AG08395 (cell line): ENCODE data around the gene ZMYND12.

Experiments
- DNase-seq: peaks from one replicate; pipeline ENCODE4 v3.0.0; 2012; ENCODE audit warnings: mixed read lengths, low spot score

ZMYND12 gene

DNA sequence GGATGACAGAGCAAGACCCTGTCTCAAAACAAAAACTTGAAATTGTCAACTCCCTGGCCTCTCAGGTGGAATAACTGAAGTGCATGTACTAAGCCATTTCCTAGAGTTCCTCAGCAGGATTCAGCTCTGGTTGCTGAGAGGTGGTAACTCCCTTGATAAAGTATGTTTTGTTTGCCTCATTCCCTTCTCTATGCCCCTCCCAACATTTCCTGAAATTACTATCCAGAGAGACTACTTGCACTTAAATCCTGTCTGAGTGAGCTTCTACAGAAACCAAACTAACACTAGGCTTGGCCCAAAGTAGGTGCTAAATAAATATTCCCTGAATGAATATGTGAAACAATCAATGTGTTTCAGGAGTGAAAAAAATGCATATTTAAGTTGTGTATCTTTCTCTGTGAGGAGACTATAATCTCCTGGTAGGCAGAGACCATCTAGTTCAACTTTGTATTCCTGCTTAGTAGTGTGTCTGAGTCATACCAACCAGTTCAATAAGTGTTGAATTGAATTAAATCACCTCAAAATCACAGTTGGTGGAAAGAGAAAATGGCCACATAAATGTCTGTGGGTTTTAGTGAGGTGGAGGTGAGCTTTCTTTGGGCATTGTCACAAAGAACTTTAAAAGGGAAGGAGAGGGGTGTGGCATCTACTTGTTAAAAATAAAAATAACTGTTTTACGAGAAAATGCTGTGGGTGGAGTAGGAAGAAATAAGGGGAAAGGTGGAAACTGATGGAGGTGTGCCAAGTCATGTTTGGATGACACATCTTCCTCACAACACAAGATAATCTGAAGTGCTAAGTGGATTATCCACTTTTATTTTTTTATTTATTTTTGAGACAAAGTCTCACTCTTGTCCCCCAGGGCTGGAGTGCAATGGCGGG, 62.6 kb downstream of the ZMYND12 start:
- no peak for DNase-seq

DNA sequence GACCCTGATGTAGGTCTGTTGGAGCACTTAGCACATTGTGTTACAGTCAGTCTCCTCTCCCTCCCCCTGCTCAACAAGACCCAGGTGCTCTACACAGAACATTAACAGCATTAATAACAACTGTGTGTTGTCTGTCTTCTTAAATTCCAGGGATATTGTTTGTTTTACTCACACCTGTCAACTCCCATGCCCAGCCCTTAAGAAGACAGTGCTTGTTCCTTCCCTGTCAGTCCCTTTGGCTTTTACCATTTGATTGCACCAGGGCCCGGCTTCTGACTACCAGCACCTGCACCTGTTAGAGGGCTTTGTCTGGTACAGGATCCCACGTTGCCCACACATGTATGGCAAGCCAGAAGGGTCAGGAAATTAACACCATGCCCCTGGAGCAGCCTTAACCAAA, 63.6 kb downstream of the ZMYND12 start:
- no peak for DNase-seq

DNA sequence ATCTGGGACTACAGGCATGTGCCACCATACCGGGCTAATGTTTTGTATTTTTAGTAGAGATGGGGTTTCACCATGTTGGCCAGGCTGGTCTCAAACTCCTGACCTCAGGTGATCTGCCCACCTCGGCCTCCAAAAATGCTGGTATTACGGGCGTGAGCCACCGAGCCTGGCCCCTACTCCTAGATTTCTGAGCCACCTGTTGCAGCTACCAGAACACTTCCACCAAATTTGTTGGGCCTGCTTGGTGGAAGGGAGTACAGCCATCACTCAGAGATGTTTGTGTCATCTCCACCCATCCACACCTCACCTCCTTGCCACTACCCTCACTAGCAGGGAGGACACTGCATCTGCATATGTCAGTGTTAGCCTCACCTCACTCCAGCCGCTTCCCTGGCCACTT, 69.8 kb downstream of the ZMYND12 start:
- no peak for DNase-seq

DNA sequence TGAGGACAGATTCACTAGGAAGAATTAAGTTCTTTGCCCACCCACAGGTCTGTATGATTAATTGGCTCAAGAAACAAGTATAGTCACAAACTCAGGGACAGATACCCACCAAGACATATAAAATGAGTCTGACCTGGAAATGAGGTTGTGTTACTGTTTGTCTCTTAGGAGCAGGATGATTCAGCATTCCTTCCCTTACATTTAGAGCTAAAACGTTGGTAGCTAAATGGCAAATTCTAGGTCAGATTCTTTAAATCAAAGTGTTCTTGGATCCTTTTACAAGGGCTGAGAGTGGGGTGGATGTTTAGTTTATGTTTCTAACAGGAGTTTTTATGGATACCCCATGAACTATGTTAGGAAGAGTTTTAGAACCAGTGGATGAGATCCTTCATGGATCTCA, 70.5 kb downstream of the ZMYND12 start:
- DNase-seq: no peak

DNA sequence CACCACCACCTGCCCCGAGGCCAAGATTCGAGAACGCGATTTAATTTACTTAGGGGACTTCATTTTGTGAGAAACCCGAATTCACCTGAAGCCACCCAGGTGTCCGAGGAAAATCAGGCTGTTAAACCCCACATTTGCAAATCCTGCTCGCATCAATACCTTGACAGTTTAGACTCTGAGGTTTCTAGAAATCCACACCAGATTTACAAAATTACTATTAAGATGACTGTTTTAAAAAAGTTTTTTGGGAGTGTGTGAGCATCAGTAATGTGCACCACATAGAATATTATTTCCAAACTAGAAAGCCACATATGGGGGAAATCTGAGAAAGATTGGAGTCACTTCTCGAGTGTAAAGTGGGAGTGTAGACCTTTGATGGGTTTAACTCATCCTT, 74.5 kb downstream of the ZMYND12 start:
- no peak for DNase-seq

DNA sequence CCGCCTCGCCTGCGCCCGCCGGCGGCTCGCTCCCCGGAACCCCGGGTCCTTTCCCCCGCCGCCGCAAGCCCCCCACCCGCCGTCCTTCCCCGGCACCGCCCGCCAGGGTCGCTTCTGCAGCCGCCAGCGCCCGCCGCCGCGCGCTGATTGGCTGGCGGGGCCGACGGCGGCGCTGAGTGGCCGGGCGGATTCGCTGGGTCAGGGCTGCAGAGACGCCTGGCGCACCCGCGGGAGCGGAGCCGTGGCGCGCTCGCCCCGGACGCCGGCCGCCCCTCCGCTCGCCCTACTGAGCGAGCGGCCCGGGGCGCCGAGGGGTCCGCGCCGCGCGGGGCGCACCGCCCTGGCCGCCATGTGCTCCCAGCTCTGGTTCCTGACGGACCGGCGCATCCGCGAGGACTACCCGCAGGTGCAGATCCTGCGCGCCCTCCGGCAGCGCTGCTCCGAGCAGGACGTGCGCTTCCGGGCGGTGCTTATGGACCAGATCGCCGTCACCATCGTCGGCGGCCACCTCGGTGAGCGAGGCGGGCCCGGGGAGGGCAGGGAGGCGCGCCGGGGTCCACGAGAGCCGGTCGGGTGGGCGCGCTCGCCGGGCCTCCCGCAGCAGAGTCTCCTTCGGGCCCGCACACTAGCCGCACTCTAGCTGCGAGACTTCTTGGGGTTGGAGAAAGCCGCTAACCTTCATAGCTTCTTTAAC, 75.1 kb downstream of the ZMYND12 start, which contains the start of gene RIMKLA:
Gene RIMKLA (plus strand): TSS at position 207 of the 694 bp plus-strand sequence. CDS start 143 bp downstream, at position 350.
- peak; percentile 71 for DNase-seq
